ENCODE results near the gene CLPTM1L.
"Not testable (repeated sequence)": the region's sequence is repeated elsewhere in the genome, so short reads cannot be mapped to it uniquely, and the experiment has no call there.

The CLPTM1L gene

GRCh38 chr5:1278656-1279442 is 66.0 kb downstream of the CLPTM1L start:
- no peak for DNase-seq (ENCODE audit: low read depth in 1 of 2, low spot score in 1 of 2)

GRCh38 chr5:1278216-1278615 is 66.7 kb downstream of the CLPTM1L start:
- DNase-seq (ENCODE audit: low read depth in 1 of 2, low spot score in 1 of 2), result no peak

GRCh38 chr5:1277781-1278180 is 67.1 kb downstream of the CLPTM1L start:
- no peak for DNase-seq (ENCODE audit: low read depth in 1 of 2, low spot score in 1 of 2)

GRCh38 chr5:1277331-1277730 is 67.6 kb downstream of the CLPTM1L start:
- no peak for DNase-seq (ENCODE audit: low read depth in 1 of 2, low spot score in 1 of 2)

GRCh38 chr5:1276930-1277329 is 68.0 kb downstream of the CLPTM1L start:
- no peak for DNase-seq (ENCODE audit: low read depth in 1 of 2, low spot score in 1 of 2)

- DNase-seq (ENCODE audit: low read depth in 1 of 2, low spot score in 1 of 2), result not testable (repeated sequence)
Measured at GRCh38 chr5:1275397-1276391, 69.2 kb downstream of the CLPTM1L start.

GRCh38 chr5:1274471-1274870 is 70.4 kb downstream of the CLPTM1L start:
- DNase-seq (ENCODE audit: low read depth in 1 of 2, low spot score in 1 of 2), result no peak

- DNase-seq (ENCODE audit: low read depth in 1 of 2, low spot score in 1 of 2), result no peak
Measured at GRCh38 chr5:1273745-1274144, 71.2 kb downstream of the CLPTM1L start.

GRCh38 chr5:1272201-1272600 is 72.7 kb downstream of the CLPTM1L start:
- no peak for DNase-seq (ENCODE audit: low read depth in 1 of 2, low spot score in 1 of 2)

- no peak for DNase-seq (ENCODE audit: low read depth in 1 of 2, low spot score in 1 of 2)
Measured at GRCh38 chr5:1270933-1271914, 73.7 kb downstream of the CLPTM1L start.

- no peak for DNase-seq (ENCODE audit: low read depth in 1 of 2, low spot score in 1 of 2)
Measured at GRCh38 chr5:1270426-1270825, 74.5 kb downstream of the CLPTM1L start.

GRCh38 chr5:1268666-1269065 is 76.2 kb downstream of the CLPTM1L start:
- DNase-seq (ENCODE audit: low read depth in 1 of 2, low spot score in 1 of 2), result no peak

- no peak for DNase-seq (ENCODE audit: low read depth in 1 of 2, low spot score in 1 of 2)
Measured at GRCh38 chr5:1268056-1268455, 76.8 kb downstream of the CLPTM1L start.
